Measurements from ENCODE around the gene PROKR2. TPM values are rescaled to one million over a fixed set of nuclear protein-coding genes. Genes with fewer than 3 reads are reported as not detected.

Gene PROKR2
- not detected for total RNA-seq

GRCh38 chr20:5316188-5317158 lies at the start of gene PROKR2:
Gene PROKR2 (minus strand): TSS chr20:5316954. CDS start chr20:5314369, 2,585 bp downstream.
- no peak for DNase-seq

- no peak for DNase-seq
These were observed 48.3 kb upstream of the PROKR2 start for GRCh38 chr20:5364997-5365597.

GRCh38 chr20:5364136-5364821 lies 47.5 kb upstream of the PROKR2 start:
- DNase-seq: no peak

GRCh38 chr20:5362771-5363170 lies 46.0 kb upstream of the PROKR2 start:
- DNase-seq: no peak

- no peak for DNase-seq
These were observed 44.4 kb upstream of the PROKR2 start for GRCh38 chr20:5361176-5361575.

GRCh38 chr20:5357946-5358345 lies 41.2 kb upstream of the PROKR2 start:
- no peak for DNase-seq

- DNase-seq: no peak
These were observed 40.2 kb upstream of the PROKR2 start for GRCh38 chr20:5356941-5357340.

- DNase-seq: no peak
These were observed 38.1 kb upstream of the PROKR2 start for GRCh38 chr20:5354901-5355300.

- DNase-seq: no peak
These were observed 37.1 kb upstream of the PROKR2 start for GRCh38 chr20:5353624-5354496.

- DNase-seq: no peak
These were observed 32.7 kb upstream of the PROKR2 start for GRCh38 chr20:5349448-5349847.

GRCh38 chr20:5342021-5342420 lies 25.3 kb upstream of the PROKR2 start:
- no peak for DNase-seq

- DNase-seq: no peak
These were observed 14.6 kb upstream of the PROKR2 start for GRCh38 chr20:5331340-5331739.

GRCh38 chr20:5328268-5328667 lies 11.5 kb upstream of the PROKR2 start:
- DNase-seq: no peak

GRCh38 chr20:5327356-5327755 lies 10.6 kb upstream of the PROKR2 start:
- no peak for DNase-seq

- DNase-seq: no peak
These were observed 957 bp downstream of the PROKR2 start for GRCh38 chr20:5315807-5316187.

- DNase-seq: no peak
These were observed 2.8 kb downstream of the PROKR2 start for GRCh38 chr20:5313916-5314315.

GRCh38 chr20:5312518-5312917 lies 4.2 kb downstream of the PROKR2 start:
- DNase-seq: no peak

GRCh38 chr20:5309971-5310370 lies 6.8 kb downstream of the PROKR2 start:
- DNase-seq: no peak

- DNase-seq: no peak
These were observed 17.9 kb downstream of the PROKR2 start for GRCh38 chr20:5298811-5299210.

- DNase-seq: no peak
These were observed 19.3 kb downstream of the PROKR2 start for GRCh38 chr20:5297280-5298004.

- DNase-seq: no peak
These were observed 26.2 kb downstream of the PROKR2 start for GRCh38 chr20:5290596-5290995.

GRCh38 chr20:5282561-5282960 lies 34.2 kb downstream of the PROKR2 start:
- DNase-seq: no peak
